ENCODE measurements around the gene MEIS1.

MEIS1 gene

DNA sequence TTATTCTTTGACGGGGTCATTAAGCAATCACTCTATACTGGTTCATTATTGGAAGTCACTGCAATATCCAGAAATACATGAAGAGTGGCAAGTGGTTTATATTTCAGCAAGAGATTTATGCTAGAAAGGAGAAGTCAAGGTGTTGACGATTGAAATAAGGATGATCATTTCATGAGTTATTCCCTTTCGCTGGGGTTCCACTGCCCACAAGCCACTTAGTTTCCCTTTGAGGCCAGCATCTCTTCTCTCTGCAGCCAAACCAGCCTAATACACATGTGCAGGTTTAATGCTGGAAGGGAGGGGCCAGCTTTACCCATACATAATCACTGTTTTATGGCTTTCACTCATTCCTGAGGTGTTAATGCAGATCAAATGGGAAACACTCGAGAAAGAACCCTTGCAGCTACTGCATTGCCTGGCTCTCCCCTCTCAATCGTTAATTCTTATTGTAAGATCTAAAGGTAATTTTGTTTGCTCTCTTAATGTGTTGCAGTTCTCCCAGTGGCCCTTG, 108.4 kb downstream of the MEIS1 start:
- no peak for DNase-seq

DNA sequence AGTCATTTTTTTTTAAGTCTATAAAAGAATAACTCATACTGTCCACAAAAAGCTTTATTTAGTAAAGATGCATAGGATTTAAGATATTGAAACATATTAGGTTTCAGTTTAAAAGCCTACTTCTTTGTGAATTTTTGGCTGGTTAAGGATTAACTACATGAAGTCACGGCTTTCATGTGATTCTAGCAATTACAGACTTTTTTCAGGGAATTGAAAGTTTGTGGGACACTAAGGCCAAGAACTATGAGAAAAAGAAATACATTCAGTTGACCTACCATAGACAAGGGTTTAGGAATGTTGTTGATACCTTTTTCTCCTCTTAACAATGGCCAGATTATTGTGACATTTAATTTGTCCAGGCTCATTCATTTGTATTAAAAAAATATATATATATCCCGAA, 109.3 kb downstream of the MEIS1 start:
- no peak for DNase-seq

DNA sequence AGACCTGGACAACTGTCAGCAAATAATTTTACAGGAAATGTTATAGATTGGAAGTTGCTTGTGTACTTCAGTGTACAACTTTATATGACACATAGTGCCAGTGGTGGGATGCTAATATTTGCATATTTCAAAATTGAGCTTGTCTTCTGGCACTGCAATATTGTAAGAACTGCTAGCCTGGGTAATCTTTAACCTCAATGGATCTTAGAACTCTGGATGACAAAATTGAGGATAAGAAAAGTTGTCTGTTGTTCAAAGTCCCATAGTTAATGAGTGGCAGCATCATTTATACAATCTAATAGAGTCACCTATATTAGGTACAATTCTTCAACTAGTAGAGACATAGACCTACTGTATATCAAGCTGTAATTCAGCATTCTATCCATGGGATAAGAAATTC, 110.3 kb downstream of the MEIS1 start:
- DNase-seq = no peak

DNA sequence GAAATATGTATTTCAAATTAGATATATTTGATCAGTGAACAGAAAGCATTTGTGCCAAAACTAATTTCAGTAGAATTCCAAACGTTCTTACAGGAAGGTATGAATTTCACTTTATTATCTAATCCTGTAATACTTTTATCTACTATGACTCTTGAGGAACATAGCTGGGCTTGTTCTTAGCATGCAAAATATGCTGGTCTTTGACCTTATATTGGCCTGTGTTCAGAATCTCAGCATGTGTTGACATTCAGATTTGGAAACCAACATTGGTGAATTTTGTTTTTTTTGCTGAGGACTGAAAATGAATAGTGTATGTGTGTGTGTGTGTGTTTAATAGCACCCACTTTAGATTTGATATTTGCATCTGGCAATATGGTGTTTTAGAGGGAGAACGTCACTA, 112.2 kb downstream of the MEIS1 start:
- no peak for DNase-seq

DNA sequence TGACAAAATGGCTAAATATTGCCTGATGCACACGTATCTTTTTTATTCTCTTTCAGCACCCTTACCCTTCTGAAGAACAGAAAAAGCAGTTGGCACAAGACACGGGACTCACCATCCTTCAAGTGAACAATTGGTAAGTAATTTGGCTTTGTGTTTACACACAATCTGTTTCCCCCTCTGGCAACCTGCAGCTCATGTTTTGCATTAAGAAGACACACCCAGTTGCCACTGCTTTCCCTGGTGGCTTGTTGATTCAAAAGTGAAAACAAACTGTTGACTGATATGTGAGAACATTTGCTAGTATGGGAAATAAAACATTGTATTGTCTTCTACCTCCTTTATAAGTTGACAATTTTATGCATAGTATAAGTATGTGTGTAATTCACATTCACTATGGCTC, 113.0 kb downstream of the MEIS1 start:
- DNase-seq = no peak

DNA sequence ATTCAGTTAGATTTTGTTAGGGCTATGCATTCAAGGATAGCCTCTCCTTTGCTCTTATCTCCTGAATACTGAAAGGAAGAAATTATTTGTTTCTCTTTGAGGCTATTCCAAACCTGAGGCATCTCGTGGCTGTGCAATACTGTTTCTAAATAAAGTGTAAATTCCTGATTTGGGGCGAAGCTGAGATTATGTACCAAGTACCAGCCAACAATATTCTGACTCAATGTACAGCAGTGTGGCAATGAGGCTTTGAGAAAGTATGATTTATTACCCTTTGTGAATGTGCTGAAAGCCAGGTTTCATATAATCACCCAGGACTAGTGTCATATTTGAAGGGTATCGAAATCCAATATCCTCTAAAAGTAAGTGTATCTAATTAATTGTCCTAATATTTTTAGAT, 113.5 kb downstream of the MEIS1 start:
- no peak for DNase-seq

DNA sequence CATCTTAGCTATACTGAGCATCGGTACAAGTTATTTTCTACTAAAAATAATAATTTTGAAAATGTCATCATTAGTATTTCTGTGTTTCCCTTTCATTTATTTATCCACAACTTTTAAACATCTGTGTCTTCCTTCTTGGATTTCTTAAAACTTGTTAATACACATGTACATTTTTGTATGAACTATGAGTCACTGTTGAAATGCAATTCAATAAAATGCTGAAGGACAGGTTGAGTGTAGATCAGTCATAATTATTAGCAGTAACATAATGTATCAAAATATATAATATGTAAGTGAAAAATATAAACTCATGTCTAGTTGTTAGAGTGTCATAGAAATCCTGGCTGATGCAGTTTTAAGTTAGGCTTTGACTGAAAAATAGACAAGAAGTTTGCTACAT, 115.9 kb downstream of the MEIS1 start:
- no peak for DNase-seq

DNA sequence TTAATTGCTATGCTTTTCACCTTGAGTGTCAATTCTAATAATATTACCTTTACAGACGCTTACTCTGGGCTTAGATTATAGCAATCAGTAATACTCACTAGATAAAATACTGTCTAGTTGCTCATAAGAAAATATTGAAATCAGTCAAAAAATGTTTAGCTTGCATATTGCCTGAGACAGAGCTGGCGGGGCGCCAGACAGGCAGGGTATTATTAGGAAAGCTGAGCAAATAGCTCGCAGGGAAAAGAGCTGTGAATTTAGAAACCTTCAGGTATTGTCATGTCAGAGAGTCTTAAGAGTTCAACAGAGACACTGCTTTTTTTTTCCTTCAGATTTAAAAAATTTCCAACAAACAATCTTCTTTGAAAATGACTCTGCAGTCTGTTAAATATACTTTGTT, 118.4 kb downstream of the MEIS1 start:
- DNase-seq = no peak

DNA sequence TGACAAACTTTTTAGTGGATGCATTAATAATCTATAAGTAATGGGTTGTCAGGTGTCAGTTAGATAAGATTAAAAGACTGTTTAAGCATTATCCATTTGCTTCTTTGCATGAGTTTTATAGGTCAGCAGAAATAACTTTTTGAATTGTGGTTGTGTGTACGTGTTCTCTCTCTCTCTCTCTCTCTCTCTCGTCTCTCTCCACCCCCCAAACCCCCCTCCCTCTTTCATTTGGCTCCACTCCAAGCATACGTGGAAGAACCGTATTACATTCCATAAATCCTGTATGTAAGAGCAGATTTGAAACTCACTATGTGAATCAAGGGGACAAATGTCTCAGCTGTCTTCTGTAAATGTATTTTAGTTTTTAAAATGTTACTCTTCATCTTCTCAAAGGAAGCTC, 120.2 kb downstream of the MEIS1 start:
- no peak for DNase-seq

DNA sequence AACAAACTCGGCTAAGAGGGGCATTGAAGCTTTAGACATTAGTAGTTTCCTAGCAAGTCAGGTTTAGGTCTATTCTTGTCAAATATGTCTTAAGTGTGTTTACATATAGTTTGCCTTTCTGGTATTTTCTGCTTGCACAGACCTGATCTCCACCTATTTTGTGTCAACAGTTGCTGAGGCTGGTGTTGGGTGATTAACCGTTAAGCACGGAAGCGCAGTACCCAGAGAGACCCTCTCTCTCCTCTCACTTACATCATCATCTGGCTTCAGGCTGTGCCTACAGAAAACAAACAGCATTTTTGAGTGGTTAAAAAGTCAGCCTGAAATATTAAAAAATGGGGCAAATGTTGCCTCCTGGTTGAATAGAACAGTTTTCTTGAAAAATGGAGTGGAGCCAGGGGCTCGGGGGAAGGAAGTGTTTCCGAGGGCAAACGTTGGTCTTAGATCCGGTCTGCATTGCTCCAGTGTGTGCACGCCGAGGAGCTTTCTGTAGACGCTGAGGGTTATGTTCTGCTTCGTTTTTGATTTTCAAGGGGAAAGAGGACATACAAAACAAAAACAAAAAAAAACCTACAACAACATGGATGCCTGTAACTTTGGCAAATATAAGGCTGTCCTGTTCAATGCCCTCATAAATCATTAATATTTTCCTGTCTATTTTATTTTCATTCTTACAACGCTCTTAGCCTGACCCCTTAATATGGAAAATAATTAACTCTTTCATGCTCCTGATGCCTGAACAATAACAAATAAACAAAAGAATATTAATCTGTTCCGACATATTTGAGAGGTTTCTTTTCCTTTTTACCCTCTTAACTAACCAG, 120.8 kb downstream of the MEIS1 start:
- no peak for DNase-seq

DNA sequence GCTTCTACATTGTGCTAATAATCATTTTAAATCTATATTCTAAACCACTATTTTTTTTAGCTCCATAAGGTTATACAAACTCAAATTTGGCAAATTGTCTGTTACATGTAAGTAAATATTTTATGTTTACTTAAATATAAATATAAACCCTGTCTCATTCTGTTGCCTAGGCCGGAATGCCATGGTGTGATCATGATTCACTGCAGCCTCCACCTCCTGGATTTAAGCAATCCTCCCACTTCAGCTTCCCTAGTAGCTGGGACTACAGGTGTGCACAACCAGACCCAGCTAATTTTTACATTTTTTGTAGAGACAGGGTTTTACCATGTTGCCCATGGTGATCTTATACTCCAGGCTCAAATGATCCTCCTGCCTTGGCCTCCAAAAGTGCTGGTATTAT, 124.7 kb downstream of the MEIS1 start:
- no peak for DNase-seq

DNA sequence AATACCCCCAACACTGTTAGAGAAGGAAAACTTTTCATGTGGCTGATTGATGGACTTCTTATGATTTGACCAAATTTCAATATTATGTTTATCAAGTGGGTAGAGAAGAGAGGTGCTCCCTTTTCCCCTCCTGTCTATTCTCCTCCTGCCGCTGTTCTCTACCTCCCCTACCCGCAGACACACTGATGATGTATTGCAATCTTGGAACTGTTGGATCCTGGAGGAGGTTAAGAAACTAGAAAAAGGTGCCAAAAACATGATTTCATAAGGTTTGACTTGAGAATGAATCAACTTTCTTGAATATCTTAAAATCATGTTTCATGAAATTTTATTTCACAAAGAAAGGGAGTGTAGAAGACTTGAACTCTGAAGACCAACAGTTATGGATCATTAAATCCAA, 125.8 kb downstream of the MEIS1 start:
- DNase-seq = no peak

DNA sequence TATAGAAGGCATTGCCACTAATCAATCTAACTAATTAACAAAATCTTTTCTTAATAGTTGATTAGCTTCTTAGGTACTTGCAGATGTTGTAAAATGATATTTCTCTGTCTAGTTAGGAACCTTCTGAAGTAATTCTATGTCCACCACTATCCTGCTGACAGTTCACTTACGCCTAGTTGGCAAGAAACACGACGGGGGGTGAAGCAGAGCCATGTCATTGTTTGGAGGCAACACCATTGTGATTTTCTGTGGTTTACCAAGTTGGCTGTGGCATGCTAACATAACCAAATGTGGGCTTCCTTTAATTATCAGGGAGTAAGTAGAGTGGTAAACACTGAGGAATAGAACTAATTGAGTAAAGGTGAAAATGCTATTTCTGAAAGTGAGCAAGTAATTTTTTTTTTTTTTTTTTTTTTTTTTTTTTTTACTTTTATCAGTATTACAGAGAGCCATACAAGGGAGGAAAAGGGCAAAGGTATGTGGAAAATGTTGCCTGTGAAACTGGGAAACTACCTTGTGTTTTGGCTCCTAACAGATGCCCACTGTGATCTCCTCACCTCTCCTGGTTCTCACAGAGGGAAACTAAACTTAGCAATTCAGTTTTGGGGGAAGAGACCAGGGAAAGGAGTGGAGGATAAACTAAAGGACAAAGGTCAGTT, 126.8 kb downstream of the MEIS1 start:
- no peak for DNase-seq

DNA sequence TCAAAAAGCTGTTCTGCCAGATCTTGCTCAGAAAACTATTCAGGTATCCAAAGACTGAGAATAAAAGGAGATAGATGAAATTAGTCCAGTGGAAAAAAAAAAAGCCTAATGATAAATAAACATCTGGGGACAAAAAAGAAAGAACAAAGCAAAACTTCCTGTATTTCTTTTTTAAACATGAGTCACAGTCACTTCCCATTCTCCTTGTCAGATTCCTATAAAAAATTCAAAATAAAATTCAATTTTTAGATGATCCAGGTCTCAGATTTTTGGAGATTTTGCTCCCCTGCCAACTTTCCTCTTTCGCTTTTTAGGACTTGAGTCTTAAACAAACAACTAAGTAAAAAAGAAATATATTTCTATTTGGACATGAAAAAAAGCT, 127.4 kb downstream of the MEIS1 start:
- no peak for DNase-seq

DNA sequence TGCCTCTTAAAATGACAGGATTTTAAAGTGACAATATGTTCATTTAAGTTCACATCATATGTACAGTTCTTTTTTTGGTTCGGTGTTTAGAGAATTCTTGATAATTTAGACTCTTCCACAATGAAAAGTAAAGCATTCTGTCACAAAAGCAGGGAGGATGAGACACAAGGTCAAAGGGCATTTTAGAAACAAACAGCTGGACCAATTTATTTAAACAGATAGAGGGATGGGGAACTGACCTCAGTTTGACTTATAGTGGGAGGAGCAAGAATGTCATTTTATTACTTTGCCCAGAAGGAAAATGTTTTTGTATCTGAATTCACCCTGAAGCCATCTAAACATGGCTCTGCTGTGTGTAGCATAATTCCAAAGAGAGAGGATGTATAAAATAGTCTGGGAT, 128.5 kb downstream of the MEIS1 start:
- no peak for DNase-seq

DNA sequence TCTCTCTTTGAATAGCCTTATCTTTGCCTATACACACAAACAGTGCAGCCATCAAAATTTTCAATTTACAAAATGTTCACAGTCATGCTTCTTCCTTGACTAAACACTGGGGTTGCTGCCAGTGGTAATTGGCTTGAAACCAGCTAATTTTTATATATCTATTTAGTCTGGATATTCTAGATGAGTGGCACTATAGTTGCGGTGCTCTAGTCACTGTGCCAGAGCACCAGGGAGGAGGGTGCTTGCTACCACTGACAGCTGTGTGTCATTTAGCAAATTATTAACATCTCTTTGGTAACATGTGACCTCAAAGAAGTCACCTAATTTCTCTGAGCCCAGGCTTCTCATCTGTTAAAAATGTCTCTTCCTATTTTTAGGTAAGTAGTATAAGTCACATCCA, 130.4 kb downstream of the MEIS1 start:
- no peak for DNase-seq

DNA sequence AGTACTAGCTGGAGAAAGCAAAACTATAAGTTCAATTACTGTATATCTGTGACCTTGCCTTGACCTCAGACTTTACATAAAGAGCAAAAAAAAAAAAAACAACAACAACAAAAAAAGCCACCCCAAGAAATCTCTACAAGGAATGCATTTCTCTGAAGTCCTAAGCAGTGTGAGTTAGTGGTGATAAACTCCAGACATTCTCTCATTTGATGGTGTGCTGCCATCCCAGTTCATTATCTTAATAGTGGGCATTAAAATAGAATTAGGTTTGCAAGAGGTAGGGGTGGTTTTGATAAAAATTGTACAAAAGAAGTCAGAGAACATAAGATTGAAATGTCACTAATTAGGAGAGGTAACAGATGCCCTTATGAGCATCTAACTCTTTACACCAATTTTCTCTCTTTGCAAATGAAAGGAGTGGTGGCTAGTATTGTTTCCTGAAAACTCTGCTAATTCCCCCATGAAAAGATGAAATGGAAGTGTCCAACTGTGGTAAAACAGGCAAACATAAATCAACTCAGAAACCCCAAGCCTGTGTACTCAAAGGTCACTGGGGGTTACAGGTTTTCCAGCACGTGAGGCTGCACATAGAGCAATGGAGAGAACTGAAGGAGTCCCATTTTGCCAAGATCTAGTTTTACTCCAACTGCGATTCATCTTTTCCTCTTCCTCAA, 131.9 kb downstream of the MEIS1 start:
- DNase-seq = no peak

DNA sequence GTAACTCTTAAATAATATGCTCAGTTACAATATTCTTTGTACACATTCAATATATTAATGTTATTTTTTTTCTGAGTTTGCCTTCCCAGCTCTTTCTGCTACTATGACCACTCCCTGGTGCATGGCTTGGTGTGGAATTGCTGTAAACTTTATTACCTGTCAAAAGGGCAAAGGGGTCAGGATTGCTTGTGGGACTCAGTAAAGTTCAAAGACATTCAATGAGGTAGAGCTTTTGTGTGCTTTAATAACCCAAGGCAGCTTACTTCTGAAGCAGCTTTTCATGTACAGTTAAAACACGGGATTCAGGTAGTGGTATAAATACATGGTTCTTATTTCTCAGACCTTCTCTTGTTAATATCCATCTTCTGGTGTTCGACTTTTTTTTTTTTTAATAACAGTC, 132.8 kb downstream of the MEIS1 start:
- DNase-seq = no peak

DNA sequence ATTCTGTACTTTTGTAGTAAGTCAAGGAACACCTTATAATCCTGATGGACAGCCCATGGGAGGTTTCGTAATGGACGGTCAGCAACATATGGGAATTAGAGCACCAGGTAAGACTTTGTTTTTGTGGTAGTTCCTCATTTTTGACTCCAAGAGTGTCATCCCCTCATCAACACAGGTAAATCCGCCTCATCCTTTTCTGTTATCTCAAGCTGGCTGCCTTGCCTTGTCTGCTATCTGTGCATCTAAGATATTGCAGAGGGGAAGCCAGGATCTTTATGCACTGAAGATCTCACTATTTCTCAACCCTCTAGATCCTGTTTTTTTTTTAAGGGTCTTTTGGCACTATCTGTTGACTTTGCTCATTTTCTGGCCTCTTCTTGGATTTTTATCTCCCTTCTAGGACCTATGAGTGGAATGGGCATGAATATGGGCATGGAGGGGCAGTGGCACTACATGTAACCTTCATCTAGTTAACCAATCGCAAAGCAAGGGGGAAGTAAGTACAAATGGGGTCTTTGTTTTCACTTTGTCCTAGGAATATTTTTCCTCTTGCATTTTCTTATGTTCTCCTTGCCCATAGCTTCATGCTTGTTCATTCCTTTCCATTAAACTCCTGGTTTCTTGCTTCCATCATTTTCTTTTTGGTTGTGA, 133.8 kb downstream of the MEIS1 start:
- DNase-seq = no peak

DNA sequence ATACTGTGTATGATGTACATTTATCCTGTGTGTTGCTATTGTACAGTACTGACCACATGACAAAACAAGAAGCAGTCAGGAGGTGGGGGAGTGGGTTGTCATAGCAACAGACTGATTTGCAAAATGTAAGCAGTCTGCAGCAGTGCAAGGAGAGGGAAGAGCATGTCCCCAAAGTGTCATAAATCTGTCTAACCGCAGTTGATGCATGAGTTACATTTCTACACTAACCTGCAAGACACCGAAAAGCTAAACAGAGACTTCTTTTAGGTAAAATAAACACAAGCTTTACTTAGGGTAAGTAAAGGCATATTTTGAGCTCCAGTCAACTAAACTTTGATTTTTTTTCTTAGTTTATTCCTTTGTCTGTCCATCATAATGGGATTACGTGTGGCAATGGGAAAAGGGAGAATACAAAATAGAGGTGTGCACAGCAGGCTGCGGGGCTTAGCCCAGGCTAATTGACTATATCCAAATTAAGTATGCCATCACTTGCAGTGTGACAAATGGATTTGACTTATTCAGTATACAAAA, 134.5 kb downstream of the MEIS1 start:
- DNase-seq = no peak

DNA sequence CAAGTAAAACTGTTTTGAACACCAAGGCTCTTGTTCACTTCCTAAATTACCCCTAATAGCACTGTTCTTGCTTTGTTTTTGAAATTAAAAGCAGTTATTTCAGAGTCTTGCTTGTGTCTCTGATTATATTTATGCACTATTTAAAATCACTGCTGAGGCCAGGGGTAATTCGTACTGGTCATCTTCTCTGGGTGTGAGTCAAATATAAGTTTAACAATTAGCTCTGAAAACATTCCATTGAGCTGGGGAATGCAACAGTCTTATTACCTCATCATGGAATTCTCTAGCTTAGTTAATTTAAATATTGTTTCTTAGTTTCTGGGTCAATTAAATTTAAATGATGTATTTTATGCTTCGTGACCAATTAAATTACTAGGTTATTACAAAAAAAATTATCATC, 135.0 kb downstream of the MEIS1 start:
- no peak for DNase-seq

DNA sequence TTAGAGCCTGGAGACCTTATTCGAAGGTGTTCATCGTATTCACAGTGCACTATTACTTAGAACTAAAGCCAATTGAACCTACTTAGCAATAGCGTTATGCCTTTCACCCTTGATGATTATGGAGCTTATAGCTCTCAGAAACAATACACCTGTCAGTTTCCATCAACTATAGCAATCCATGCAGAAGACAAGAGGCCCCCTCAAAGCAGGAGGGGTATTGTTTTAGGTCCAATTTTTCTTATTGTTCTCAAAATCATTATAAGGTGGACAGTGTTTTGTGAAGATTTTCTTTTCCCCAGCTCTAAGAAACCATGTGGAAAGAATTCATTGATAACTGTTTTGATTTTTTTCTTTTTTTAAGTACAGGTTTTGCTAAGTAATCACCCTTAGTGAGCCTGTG, 135.5 kb downstream of the MEIS1 start:
- no peak for DNase-seq

DNA sequence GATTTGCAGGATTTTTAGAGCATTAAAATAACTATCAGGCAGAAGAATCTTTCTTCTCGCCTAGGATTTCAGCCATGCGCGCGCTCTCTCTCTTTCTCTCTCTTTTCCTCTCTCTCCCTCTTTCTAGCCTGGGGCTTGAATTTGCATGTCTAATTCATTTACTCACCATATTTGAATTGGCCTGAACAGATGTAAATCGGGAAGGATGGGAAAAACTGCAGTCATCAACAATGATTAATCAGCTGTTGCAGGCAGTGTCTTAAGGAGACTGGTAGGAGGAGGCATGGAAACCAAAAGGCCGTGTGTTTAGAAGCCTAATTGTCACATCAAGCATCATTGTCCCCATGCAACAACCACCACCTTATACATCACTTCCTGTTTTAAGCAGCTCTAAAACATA, 137.0 kb downstream of the MEIS1 start:
- DNase-seq = no peak

All from NCI-H1048 (cell line).